OCI-LY1 (cell line): Measurements from ENCODE around the gene PRMT5.
"Not testable (repeated sequence)": the region's sequence is repeated elsewhere in the genome, so short reads cannot be mapped to it uniquely, and the experiment has no call there.

Experiments used
- H2AFZ ChIP-seq: fragments of 200-600 bp; sonication (generic), shearing (Covaris generic); 2 replicates; pipeline ENCODE4 v1.6.0; 2014; ENCODE audit warnings: antibody characterized with exemption, mild to moderate bottlenecking, low read length
- H3F3A ChIP-seq: fragments of 200-600 bp; sonication (generic), shearing (Covaris generic); 2 replicates; pipeline ENCODE4 v1.6.0; 2014; ENCODE audit warnings: mild to moderate bottlenecking, antibody characterized with exemption, low read length, moderate library complexity; ENCODE audit not compliant: insufficient read depth
- H3K27ac ChIP-seq: fragments of 200-600 bp; sonication (generic); 2 replicates; pipeline ENCODE4 v1.5.1; 2014; ENCODE audit warnings: low read length, mixed run types, mild to moderate bottlenecking, low read depth; ENCODE audit not compliant: poor library complexity, severe bottlenecking
- H3K27me3 ChIP-seq: fragments of 200-600 bp; sonication (generic); 2 replicates; pipeline ENCODE4 v1.6.0; 2014; ENCODE audit warnings: antibody characterized with exemption, mild to moderate bottlenecking, low read length, moderate library complexity; ENCODE audit not compliant: insufficient read depth
- H3K36me3 ChIP-seq: fragments of 200-600 bp; sonication (generic); 2 replicates; pipeline ENCODE4 v1.6.1; 2014; ENCODE audit warnings: mild to moderate bottlenecking, antibody characterized with exemption, low read length, moderate library complexity, mixed read lengths; ENCODE audit not compliant: insufficient read depth
- H3K4me1 ChIP-seq: fragments of 200-600 bp; sonication (generic); 2 replicates; pipeline ENCODE4 v1.5.1; 2014; ENCODE audit warnings: mild to moderate bottlenecking, low read length, moderate library complexity; ENCODE audit not compliant: insufficient read depth, severe bottlenecking
- H3K4me2 ChIP-seq: fragments of 200-600 bp; sonication (generic), shearing (Covaris generic); 2 replicates; pipeline ENCODE4 v1.6.1; 2014; ENCODE audit warnings: low read length
- H3K4me3 ChIP-seq: fragments of 200-600 bp; sonication (generic); 2 replicates; pipeline ENCODE4 v1.5.1; 2014; ENCODE audit warnings: low read length, low read depth, mild to moderate bottlenecking, mixed read lengths; ENCODE audit not compliant: poor library complexity, severe bottlenecking
- H3K79me2 ChIP-seq: fragments of 200-600 bp; shearing (Covaris generic); 2 replicates; pipeline ENCODE4 v1.6.1; 2016; ENCODE audit warnings: mixed run types, low read length, mixed read lengths; ENCODE audit not compliant: insufficient read depth
- H3K9ac ChIP-seq: fragments of 200-600 bp; sonication (generic), shearing (Covaris generic); 2 replicates; pipeline ENCODE4 v1.6.1; 2014; ENCODE audit warnings: mild to moderate bottlenecking, low read length, mixed read lengths
- H3K9me2 ChIP-seq: fragments of 200-600 bp; sonication (generic), shearing (Covaris generic); 2 replicates; pipeline ENCODE4 v1.6.1; 2014; ENCODE audit warnings: low read depth, mild to moderate bottlenecking, low read length, mixed read lengths
- H3K9me3 ChIP-seq: fragments of 200-600 bp; shearing (Covaris generic); 2 replicates; pipeline ENCODE4 v1.6.1; 2014; ENCODE audit warnings: low read length, mixed read lengths
- H4K20me1 ChIP-seq: fragments of 200-600 bp; sonication (generic), shearing (Covaris generic); 2 replicates; pipeline ENCODE4 v1.6.0; 2016; ENCODE audit warnings: mild to moderate bottlenecking, low read length; ENCODE audit not compliant: insufficient read depth
- CTCF ChIP-seq: fragments of 200-600 bp; sonication (generic), shearing (Covaris generic); IDR thresholded peaks from 2 replicates; pipeline ENCODE4 v1.5.1; 2017; ENCODE audit warnings: mild to moderate bottlenecking, antibody characterized with exemption, low read length, moderate library complexity, mixed read lengths
- EZH2 ChIP-seq: fragments of 200-600 bp; sonication (generic), shearing (Covaris generic); IDR thresholded peaks from 2 replicates; pipeline ENCODE4 v1.8.0; 2017; ENCODE audit warnings: borderline replicate concordance, mixed run types, mild to moderate bottlenecking, antibody characterized with exemption, low read length, moderate library complexity, mixed read lengths

Gene PRMT5

GRCh38 chr14:22919601-22919921, 9.6 kb downstream of the PRMT5 start:
- TF ChIP-seq EZH2 (no peak), CTCF (no peak)
- H3K27ac ChIP-seq = peak overlapping the region; percentile 83
- H3K9me2 ChIP-seq = no peaks in the 10 kb centered on the region
- no peaks in the 10 kb centered on the region for H3K9me3 ChIP-seq
- H2AFZ ChIP-seq = no peak overlapping the region
- H4K20me1 ChIP-seq = no peaks in the 10 kb centered on the region
- H3K9ac ChIP-seq = peak overlapping the region; percentile 59
- 0 out of 2 replicates have a peak, but pooled peaks cover 3% of the 10 kb centered on the region for H3F3A ChIP-seq
- H3K36me3 ChIP-seq = peaks cover 61% of the 10 kb centered on the region
- peaks cover 33% of the 10 kb centered on the region for H3K4me1 ChIP-seq
- H3K79me2 ChIP-seq = peaks cover 32% of the 10 kb centered on the region
- H3K27me3 ChIP-seq = no peaks in the 10 kb centered on the region
- peak overlapping the region; percentile 57 for H3K4me3 ChIP-seq
- H3K4me2 ChIP-seq = peak overlapping the region; percentile 77

DNA sequence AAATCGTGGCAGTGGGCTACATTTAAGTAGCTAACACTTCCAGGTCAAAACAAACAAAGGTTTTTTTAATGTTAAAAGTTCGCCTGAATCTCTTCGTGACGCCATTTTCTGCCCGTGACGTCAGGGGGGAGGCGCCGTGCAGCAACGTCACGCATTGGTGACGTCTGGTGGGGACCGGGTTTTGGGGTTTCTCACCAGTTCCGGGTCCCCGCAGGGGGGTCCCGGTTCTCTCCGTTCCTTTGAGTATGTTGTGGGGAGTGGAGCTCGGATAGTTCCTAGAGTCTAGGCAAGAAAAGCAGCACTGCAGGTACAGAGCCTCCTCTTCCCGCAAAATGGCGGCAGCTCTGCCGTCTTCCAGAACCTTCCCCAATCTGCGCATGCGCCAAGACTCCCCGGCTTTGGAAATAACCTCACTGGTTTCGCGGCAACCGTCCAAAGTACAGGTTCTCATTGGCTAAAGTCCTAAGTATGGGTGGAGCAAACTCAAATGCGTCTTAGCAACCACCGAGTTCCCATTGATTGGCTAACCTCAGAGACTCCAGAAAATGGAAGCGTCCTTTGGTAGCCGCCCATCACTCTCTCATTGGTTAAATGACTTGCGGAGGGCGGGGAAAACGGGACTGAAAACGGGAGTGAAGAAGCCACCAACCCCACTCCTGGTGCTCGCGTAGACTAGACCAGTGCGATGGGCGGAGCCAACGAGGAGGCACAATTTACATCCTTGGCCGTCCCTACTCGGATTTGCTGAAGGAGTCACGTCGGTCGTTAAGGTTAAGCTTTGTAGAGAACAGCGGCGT, 10.2 kb downstream of the PRMT5 start, which contains the start of gene RBM23:
Gene RBM23, minus strand, starts transcription at position 346 of the 797 bp plus-strand sequence.
- Histone ChIP-seq H3K79me2 (peaks cover 36% of the 10 kb centered on the region), H3K9me3 (no peaks in the 10 kb centered on the region), H2AFZ (peak within 1 kb of the TSS; percentile 5; the same call in 1 of the 2 replicates), H3K36me3 (peaks cover 56% of the 10 kb centered on the region), H3K9me2 (no peaks in the 10 kb centered on the region), H3K9ac (peak within 1 kb of the TSS; percentile 91), H3K4me1 (peaks cover 33% of the 10 kb centered on the region), H3K4me2 (peak within 1 kb of the TSS; percentile 95), H3K4me3 (peak within 1 kb of the TSS; percentile 88), H3K27me3 (no peaks in the 10 kb centered on the region), H3K27ac (peak within 1 kb of the TSS; percentile 83), H3F3A (0 out of 2 replicates have a peak, but pooled peaks cover 3% of the 10 kb centered on the region), H4K20me1 (no peaks in the 10 kb centered on the region)
- TF ChIP-seq EZH2 = no peak
- no peak for TF ChIP-seq CTCF

DNA sequence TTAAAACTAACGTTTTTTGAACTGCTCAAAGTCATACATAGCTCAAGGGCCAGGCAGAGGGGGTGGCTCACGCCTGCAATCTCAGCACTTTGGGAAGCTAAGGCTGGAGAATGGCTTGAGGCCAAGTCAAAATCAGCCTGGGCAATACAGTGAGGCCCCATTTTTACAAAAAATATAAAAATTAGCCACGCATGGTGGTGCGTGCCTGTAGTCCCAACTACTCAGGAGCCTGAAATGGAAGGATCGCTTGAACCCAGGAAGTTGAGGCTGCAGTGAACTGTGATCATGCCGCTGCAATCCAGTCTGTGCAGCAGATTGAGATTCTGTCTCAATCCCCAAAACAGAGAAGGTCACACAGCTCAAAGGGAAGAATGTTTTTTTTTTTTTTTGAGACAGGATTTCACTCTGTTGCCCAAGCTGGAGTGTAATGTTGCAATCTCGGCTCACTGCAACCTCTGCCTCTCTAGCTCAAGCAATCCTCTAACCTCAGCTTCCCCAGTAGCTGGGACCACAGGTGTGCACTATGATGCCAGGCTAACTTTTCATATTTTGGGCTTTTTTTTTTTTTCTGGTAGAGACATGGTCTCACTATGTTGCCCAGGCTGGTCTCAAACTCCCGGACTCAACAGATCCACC, 13.2 kb downstream of the PRMT5 start:
- H3K9ac ChIP-seq = peak overlapping the region; percentile 18; the same call in 1 of the 2 replicates
- peak overlapping the region; percentile 95; the same call in 1 of the 2 replicates for H3K4me2 ChIP-seq

GRCh38 chr14:22914836-22915235, 14.3 kb downstream of the PRMT5 start:
- H3K9me2 ChIP-seq, H3K4me3 ChIP-seq, H3K27me3 ChIP-seq, H3K4me2 ChIP-seq, H3F3A ChIP-seq, H2AFZ ChIP-seq, H3K27ac ChIP-seq, H4K20me1 ChIP-seq, H3K9ac ChIP-seq, H3K9me3 ChIP-seq: not testable (repeated sequence)
- peaks cover 30% of the 10 kb centered on the region for H3K4me1 ChIP-seq
- peaks cover 61% of the 10 kb centered on the region for H3K79me2 ChIP-seq
- H3K36me3 ChIP-seq = peaks cover 43% of the 10 kb centered on the region

More for the DNA sequence above, 13.2 kb downstream of the PRMT5 start:
- Histone ChIP-seq H2AFZ (no peak overlapping the region), H3K27ac (peak overlapping the region; percentile 29), H3K36me3 (peaks cover 50% of the 10 kb centered on the region), H3K9me3 (no peaks in the 10 kb centered on the region), H3K4me3 (no peak overlapping the region), H3K4me1 (peaks cover 33% of the 10 kb centered on the region), H3F3A (0 out of 2 replicates have a peak, but pooled peaks cover 3% of the 10 kb centered on the region), H4K20me1 (no peaks in the 10 kb centered on the region), H3K79me2 (peaks cover 60% of the 10 kb centered on the region), H3K9me2 (no peaks in the 10 kb centered on the region), H3K27me3 (no peaks in the 10 kb centered on the region)
- TF ChIP-seq EZH2 (no peak), CTCF (no peak)
